Measurements from ENCODE around the gene MX2. TPM values are rescaled to one million over a fixed set of nuclear protein-coding genes. Genes with fewer than 3 reads are reported as not detected.

Gene MX2
- total and polyA plus RNA-seq, 2 experiments from 2014 or later: 5.4 to 9.2 TPM

GRCh38 chr21:41373763-41374162, 11.9 kb downstream of the MX2 start:
- Histone ChIP-seq H4K20me1 (replicated peaks; ENCODE audit: insufficient read depth) (no peaks in the 10 kb centered on the region), H3K36me3 (ENCODE audit: insufficient read depth) (no peaks in the 10 kb centered on the region), H3K79me2 (replicated peaks; ENCODE audit: insufficient read depth) (0 out of 2 replicates have a peak, but pooled peaks cover 7% of the 10 kb centered on the region), H3F3A (replicated peaks; ENCODE audit: low read depth) (no peaks in the 10 kb centered on the region), H3K27me3 (ENCODE audit: insufficient read depth) (no peaks in the 10 kb centered on the region), H3K4me2 (no peak overlapping the region), H3K9me2 (ENCODE audit: insufficient read depth) (0 out of 2 replicates have a peak, but pooled peaks cover 10% of the 10 kb centered on the region), H3K27ac (ENCODE audit: low read depth) (no peak overlapping the region), H2AFZ (no peak overlapping the region), H3K4me3 (no peak overlapping the region), H3K4me1 (ENCODE audit: insufficient read depth) (peaks cover 15% of the 10 kb centered on the region; the same call in 1 of the 2 replicates)
- no peak for DNase-seq (ENCODE audit: low spot score)
- Mint-ChIP-seq H3K4me1 (peaks cover 9% of the 10 kb centered on the region; the same call in 2 of the 3 replicates), H3K27me3 (ENCODE audit: insufficient read depth, low read depth, poor library complexity) (peaks cover 7% of the 10 kb centered on the region), H3K27ac (no peak overlapping the region), H3K36me3 (ENCODE audit: low read depth) (no peaks in the 10 kb centered on the region), H3K4me3 (no peak overlapping the region), H3K9me3 (peaks cover 4% of the 10 kb centered on the region; the same call in 2 of the 3 replicates)
- ATAC-seq: no peak
- TF ChIP-seq POLR2AphosphoS5 (IDR thresholded peaks at IDR 0.05; ENCODE audit: low read depth) (no peak), JUNB (IDR thresholded peaks at IDR 0.05; ENCODE audit: unreplicated experiment) (no peak), EZH2phosphoT487 (IDR thresholded peaks at IDR 0.05; ENCODE audit: unreplicated experiment) (no peak), EZH2 (IDR thresholded peaks at IDR 0.05; ENCODE audit: low read depth, unreplicated experiment) (no peak), CREB1 (CRISPR knock-in tag; IDR thresholded peaks at IDR 0.05; ENCODE audit: low read depth) (no peak), ETS1 (IDR thresholded peaks at IDR 0.05) (no peak), ZNF114 (CRISPR knock-in tag; IDR thresholded peaks at IDR 0.05) (no peak), ZNF462 (CRISPR knock-in tag; IDR thresholded peaks at IDR 0.05) (no peak), ZNF331 (CRISPR knock-in tag; IDR thresholded peaks at IDR 0.05; ENCODE audit: low read depth) (no peak), REST (IDR thresholded peaks at IDR 0.05; ENCODE audit: unreplicated experiment) (no peak), CTCF (conservative IDR thresholded peaks at IDR 0.05; ENCODE audit: low read depth in 2 of 2) (no peak), STAT1 (IDR thresholded peaks at IDR 0.05; ENCODE audit: unreplicated experiment) (no peak)
